ENCODE measurements around the gene MAD1L1.
"Not testable (repeated sequence)": the region's sequence is repeated elsewhere in the genome, so short reads cannot be mapped to it uniquely, and the experiment has no call there.

MAD1L1 gene

DNA sequence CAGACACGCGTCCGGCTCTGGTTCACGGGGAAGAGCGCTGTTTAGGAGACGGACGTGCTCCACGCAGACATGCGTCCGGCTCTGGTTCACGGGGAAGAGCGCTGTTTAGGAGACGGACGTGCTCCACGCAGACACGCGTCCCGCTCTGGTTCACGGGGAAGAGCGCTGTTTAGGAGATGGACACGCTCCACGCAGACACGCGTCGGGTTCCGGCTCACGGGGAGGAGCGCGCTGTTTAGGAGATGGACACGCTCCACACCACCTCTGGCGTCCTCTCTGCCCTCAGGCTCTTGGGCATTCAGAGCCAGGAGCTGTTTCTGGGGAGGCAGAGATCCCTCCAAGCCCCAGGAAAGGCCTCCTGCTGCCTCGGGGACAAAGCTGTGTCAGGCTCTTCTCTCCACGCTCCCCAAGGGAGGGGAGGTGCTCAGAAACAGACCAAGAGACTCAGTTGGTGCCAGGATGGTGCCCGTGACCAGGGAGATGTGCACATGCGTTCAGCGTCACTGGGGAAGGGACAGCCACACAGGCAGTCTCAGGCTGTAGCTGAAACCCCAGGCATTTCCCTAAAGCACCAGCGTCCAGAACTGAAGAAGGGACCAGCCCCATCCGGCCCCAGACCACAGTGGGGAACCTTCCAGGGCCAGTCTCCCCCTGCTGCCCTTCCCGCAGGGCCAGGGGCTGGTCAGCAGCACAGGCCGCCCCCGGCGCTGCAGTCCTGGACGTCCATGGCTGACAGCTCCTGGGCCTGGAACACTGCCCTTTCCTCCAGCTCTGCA lies 387.0 kb downstream of the MAD1L1 start:
- in situ Hi-C loops (cut with HindIII; ENCODE audit: low sequenced_read_pairs) = loop anchor here (5.0 kb wide), 1 partner anchor 132 kb away; no protein-coding TSS in a partner anchor

DNA sequence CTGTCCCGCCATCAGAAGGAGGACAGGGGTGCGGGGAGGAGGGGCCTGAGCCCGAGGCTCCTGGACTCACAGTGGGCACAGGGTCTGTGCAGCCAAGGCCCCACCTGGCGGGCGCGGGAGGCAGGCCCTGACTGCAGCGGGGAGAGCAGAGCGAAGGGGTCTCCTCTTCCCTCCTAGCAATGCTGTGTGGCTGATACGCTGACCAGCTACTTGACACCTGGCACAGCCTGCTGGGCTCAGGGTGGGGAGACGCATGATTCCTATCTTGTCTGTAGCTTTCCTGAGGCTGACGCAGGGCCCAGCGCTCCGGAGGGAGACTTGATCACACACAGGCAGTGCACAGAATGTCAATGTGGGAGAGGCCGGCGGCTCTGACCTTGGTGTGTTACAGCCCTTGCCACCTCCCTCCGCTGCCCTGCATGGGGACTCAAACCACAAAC lies 387.8 kb downstream of the MAD1L1 start:
- in situ Hi-C loops (cut with HindIII; ENCODE audit: low sequenced_read_pairs) = loop anchor here (5.0 kb wide), 1 partner anchor 132 kb away; no protein-coding TSS in a partner anchor

DNA sequence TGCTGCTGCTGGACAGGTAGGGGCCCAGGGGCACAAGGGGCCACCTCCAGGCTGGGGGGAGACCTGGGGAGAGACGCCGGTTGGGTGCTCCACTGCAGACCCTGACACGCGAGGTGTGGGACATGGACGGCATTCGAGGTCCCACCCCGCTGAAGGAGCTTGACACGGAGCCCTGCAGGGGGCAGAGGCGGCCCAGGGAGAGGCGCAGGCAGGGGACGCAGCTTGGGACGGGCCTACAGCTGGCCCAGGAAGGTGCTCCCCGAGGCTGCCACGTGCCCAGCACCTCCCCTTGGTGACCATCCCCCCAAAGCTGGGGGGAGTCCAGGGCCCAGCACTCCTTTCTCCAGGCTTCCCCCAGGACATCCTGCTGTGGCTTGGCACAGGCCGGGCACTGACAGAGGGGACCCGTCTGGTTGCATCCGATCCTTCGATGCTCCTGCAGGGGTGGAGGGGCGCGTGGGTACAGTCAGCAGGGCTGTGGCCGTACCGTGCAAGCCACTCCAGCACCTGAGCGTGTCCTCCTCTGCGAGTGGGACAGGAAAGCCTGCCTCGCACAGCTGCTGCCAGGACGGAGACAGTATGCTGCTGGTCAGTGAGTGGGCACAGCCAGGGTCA lies 388.3 kb downstream of the MAD1L1 start:
- in situ Hi-C loops (cut with HindIII; ENCODE audit: low sequenced_read_pairs) = no loop called here

DNA sequence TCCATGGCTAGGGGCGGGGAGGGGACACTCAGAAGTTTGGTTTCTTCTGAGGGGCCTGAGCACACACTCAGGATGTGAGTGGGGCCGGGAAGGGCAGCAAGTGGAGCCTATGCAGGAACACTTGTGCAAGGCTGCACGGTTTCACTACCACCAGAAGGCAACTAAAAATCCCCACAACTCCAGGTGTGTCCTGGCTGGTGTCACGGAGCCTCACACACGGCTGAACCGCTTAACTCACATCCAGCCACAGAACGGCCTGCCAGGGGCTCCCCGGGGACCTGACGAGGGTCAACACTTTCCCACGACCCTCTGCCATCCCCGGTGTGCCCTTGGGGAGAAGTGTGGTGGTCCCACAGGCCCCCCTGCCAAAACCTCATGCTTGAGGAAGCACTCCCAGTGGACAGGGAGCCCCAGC lies 388.8 kb downstream of the MAD1L1 start:
- in situ Hi-C loops (cut with HindIII; ENCODE audit: low sequenced_read_pairs) = no loop called here

DNA sequence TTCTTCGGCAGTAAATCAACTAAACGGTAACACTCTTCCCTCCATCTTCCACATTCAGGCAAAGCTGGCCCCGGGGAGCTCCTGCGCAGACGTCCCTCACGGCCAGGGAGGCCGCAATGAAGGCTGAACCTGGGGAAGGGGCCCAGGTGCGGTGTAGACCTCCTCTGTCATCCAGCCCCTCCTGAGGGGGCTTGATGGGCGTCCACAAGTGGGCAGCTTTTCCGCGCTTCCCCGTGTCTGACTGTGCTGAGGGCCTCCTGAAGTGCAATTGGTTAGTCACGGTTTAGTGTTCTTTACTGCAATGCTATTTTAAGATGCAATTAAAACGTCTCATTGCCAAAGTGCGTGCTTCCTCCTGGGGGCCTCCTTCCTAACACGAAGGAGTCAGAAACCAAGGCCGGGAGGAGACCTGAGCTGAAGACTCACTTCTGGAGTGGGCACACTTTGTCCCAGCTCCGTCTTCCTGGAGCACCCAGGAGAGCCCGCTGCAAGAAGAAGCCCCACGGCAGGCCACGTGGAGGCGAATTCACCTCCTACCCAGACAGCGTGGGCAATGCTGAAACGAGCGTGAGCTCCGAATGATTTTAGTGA lies 389.4 kb downstream of the MAD1L1 start:
- in situ Hi-C loops (cut with HindIII; ENCODE audit: low sequenced_read_pairs) = no loop called here

DNA sequence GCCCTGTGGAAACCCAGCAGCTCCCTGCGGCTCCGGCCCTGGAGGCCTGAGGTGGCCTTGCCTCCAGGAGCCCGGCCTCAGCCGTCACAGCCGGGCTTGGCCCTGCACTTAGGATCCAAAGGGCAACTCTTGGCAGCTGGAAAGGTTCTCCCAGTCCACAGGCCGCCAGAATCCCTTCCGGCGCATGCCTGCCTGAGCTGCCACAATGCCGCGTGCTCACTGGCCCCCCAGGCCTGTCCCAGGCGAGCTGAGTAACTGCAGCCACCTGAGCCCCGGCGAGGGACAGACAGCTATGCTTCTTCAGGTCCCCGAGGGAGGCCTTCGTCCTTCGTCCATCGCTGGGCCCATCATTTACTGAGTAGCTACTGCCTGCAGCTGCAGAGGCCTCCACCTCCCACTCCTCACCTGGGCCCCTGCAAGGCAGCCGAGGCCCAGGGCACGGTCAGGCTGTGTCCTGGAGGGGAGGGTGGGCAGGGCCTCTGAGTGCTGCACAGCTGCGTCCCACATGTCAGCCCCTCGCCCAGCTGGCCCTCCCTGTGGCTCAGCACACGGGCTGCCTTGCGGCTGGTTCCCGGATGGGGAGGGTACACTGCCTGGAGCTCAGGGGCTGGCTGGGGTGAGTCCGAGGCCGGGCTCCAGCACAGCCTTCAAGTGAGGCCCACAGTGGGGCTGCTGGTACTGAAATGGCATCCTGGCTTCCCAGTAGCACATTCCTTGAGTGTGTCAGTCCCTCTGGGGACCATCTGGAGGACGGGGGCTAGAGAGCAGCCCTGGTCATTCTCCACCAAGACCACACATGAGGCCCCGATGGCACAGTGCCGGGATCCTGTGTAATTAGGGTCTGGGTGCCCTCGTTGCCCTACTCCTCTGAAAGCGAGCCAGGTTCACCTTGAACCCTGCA lies 390.2 kb downstream of the MAD1L1 start:
- in situ Hi-C loops (cut with HindIII; ENCODE audit: low sequenced_read_pairs) = no loop called here

DNA sequence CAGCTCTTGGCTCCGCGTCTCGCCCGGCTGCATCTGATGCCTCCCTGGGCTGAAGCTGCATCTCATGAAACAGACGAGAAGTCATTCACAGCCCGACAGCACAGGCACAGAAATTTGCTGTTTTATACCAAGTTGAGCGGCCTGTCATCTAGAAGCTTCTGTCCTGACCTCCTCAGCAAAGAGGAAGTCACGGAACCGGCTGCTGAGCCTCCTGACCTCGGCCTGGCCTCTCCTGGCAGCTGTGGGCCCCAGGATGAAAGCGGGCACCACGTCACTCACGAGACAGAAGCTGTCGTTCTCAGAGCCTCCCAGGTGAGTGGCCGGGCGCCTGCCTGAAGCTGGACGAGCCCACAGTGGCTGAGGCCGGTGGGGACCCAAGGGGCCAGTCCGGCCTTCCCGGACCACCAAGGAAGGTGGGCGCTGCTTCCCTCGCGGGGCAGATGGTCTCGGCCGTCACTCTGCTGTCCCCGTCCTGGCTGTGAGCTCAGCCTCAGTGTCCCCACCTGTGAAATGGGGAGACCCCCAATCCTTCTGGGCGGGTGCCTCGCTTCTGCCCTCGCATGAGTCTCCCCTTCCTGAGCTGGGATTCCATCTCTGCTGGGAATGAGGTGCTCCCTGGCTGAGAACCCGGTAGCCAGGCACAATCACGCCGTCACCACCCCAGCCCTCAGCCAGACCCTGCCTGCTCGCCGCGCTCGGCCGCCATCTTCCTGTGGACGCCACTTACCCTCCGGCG lies 391.3 kb downstream of the MAD1L1 start:
- in situ Hi-C loops (cut with HindIII; ENCODE audit: low sequenced_read_pairs) = not testable (repeated sequence)

DNA sequence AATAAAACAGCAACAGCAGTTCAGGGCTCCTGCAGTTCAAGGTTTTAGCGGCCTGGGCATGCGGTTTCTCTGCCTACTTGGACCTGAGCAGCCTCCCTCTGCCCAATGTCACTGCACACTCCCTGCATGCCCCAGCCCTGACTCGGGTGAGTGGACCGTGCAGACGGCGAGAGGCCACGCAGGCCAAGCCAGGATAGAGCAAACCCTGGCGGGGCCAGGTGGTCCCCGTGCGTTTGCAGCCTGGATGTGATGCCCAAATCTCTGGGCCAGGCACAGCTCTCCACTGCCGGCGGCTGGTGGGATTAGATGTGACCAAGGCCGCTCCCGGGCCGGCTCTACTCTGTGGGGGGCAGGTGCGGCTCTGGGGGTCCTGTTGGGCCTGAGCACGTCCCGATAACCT lies 392.0 kb downstream of the MAD1L1 start:
- in situ Hi-C loops (cut with HindIII; ENCODE audit: low sequenced_read_pairs) = not testable (repeated sequence)

DNA sequence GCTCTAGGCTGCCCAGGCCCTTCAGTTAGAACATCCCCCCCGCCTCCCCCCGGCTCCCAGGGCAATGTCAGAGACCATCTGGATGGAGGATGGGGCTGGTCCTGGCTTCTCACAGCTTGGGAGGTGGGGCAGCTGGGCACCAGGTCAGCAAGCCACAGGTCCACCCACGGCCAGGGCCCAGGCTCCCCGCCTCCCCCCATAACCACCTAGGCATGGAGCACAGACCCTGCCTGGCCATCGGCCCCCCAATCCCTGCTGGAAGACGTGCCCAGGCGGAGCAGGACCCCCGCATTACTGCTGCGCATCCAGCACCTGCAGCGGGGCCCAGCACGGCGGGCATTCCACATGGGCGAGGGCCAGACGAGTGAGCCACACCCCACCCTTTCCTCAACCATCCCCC lies 393.0 kb downstream of the MAD1L1 start:
- in situ Hi-C loops (cut with HindIII; ENCODE audit: low sequenced_read_pairs) = no loop called here

DNA sequence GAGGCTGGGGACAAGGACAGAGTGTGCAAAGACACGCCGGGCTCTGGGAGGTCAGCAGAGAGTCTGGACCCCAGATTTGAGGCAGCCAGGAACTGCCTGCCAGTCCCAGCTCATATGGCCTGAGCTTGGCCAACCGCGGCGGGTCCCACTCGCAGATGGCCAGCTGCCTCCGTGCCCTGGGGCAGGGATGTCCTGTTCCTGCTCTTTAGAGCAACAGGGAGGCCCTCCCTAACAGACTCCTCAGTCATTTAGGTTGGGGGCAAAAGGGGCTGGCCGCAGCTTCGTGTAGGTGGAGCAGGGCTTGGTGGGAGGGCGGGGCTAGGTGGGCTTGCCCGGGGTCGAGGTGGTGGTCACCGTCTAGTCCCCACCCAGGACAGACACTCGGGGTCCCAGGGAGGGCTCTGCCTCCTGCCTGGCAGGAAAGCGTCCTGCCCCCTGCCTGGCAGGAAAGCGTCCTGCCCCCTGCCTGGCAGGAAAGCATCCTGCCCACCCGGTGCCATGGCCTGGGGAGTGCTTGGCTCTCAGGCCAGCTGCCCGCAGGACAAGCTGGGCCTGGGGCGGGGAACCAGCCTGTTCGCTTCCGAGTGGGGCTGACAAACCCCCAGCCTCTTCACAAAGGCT lies 393.7 kb downstream of the MAD1L1 start:
- in situ Hi-C loops (cut with HindIII; ENCODE audit: low sequenced_read_pairs) = not testable (repeated sequence)

DNA sequence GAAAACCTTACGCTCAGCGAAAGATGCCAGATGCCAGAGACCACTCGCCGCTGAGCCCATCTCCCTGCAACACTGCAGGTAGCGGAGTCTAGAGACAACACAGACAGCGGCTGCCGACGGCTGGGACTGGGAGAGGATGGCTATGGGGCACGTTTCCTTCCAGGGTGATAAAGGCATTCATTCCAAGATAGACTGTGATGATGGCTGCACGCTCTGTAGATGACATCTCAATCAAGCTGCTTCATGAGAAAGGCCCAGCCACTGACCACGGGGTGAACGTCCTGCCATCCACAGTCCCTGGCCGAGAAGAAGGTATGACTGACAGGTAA lies 394.2 kb downstream of the MAD1L1 start:
- in situ Hi-C loops (cut with HindIII; ENCODE audit: low sequenced_read_pairs) = not testable (repeated sequence)

DNA sequence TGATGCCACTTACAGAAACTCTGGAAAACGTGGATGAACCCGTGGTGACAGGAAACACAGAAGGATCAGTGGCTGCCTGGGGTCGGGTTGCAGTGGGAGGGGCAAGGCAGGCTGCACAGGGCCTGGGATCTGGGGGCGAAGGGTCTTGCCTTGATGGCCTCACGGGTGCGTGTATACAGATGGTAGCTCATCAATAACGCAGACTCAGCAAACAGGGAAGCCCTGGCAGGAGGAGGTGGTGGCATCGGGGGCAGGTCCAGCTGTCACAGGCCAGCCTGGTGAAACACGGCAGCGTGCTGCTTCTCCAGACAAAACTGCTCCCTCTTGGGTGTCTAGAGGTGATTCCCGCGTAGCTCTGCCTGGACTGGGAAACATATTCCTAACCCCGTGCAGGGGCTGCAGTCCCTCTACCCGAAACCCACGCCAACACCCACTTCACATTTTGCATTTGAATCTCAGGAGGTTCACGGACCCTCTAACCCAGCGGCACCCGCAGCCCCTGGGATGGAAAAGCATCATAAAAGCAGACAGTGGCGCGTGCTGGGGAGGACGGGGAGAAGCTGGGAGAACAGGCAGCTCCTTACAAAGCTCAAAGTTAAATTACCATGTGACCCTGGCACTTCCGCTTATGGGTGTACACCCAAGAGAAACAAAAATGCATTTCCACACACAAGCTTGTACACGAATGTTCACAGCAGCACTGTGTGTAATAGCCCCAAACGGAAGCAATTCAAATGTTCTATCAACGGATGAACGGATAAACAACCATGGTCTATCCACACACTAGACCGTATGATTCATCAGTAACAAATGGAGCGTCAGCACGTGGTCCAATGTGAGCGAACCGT lies 394.8 kb downstream of the MAD1L1 start:
- in situ Hi-C loops (cut with HindIII; ENCODE audit: low sequenced_read_pairs) = not testable (repeated sequence)

DNA sequence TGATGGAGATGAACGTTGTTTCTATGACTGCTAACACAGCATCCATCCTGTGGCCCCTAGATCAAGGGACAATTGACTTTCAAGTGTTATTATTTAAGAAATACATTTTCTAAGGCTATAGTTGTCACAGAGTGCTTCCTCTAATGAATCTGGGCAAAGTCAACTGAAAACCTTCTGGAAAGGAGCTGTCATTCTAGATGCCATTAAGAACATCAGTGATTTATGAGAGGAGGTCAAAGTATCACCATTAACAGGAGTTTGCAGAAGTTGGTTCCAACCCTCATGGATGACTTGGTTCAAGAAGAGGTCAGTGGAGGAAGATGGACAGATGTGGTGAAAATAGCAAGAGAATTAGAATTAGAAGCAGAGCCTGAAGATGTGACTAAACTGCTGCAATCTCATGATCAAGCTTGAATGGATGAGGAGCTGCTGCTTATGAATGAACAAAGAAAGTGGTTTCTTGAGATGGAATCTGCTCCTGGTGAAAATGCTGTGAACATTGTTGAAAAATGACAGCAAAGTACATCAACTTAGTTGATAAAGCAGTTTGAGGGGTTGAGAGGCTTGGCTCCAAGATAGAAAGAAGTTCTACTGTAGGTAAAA lies 400.7 kb downstream of the MAD1L1 start:
- in situ Hi-C loops (cut with HindIII; ENCODE audit: low sequenced_read_pairs) = not testable (repeated sequence)

DNA sequence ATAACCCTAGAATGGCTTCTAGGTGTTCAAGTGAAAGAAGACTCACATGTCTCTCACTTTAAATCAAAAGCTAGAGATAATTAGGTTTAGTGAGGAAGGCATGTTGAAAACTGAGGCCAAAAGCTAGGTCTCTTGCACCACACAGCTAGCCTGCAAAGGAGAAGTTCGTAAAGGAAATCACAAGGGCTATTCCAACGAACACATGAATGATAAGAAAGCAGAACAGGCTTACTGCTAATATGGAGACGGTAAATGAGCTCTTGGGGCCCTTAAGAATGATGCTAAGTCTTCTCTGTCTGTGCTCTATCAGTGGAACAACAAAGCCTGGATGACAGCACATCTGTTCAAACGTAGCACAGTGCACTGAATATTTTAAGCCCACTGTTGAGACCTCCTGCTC lies 401.3 kb downstream of the MAD1L1 start:
- in situ Hi-C loops (cut with HindIII; ENCODE audit: low sequenced_read_pairs) = not testable (repeated sequence)

DNA sequence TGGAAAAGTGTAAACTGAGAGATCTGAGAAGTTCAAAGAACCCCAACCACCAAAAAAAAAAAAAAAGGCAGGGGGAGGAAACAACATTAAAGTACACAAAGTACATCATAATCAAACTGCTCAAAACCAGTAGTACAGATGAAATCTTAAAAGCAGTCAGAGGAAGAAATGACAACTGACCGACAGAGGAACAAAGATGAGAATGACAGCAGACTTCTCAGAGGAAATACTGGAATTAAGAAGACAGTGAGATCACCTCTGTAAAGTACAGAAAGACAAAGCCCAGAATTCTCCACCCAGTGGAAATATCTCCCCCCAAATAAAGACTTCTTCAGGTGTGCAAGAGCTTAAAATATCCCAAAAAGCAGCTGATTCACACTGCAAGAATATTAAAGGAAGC lies 403.1 kb downstream of the MAD1L1 start:
- in situ Hi-C loops (cut with HindIII; ENCODE audit: low sequenced_read_pairs) = not testable (repeated sequence)

DNA sequence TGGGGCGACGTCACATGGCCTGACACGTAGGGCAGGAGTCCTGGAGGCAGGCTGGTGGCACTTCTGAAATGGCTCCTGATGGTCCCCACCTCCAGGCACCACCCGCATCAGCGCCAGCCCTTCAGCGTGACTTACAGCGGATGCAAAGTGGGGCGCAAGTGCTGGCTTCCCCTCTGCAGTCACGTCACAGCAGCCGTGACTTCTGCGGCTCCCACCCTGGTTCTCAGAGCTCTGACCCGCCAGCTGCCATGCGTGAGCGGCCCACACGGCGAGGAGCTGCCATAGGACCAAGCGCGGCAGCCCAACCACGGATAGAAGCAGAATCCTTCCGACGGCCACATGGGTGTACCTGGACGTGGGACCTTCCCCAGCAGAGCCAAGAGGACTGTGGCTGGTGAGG lies 403.6 kb downstream of the MAD1L1 start:
- in situ Hi-C loops (cut with HindIII; ENCODE audit: low sequenced_read_pairs) = no loop called here

DNA sequence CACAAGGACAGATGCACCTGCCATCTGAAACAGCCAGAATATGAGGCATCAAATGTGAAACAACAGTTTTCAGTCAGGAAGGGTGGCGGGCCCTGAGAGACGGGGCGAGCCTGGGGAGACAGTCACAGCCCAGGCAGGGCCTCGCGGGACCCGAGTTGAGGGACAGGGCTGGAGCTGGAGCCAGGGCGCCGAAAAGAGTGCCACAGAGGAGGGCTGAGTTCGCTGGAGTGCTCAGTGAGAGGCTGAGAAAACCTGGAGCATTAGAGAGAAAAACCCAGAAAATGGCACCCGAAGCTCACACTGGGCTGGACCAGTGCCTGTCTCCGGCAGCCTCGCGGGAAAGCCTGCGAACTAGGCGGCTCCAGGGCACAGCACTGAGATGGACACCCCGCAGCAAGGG lies 404.6 kb downstream of the MAD1L1 start:
- in situ Hi-C loops (cut with HindIII; ENCODE audit: low sequenced_read_pairs) = not testable (repeated sequence)

DNA sequence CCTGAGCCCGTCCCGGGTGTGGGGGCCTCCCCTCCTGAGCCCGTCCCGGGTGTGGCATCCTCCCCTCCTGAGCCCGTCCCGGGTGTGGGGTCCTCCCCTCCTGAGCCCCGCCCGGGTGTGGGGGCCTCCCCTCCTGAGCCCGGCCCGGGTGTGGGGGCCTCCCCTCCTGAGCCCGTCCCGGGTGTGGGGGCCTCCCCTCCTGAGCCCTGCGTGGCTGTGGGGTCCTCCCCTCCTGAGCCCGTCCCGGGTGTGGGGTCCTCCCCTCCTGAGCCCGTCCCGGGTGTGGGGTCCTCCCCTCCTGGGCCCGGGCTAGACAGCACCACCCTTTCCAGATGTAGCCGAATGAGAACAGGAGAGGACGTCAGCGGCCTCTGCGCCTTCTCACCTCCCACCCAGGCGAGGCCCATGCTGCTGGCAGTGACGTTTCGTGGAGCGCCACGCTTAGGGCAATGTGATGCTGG lies 405.2 kb downstream of the MAD1L1 start:
- in situ Hi-C loops (cut with HindIII; ENCODE audit: low sequenced_read_pairs) = not testable (repeated sequence)

DNA sequence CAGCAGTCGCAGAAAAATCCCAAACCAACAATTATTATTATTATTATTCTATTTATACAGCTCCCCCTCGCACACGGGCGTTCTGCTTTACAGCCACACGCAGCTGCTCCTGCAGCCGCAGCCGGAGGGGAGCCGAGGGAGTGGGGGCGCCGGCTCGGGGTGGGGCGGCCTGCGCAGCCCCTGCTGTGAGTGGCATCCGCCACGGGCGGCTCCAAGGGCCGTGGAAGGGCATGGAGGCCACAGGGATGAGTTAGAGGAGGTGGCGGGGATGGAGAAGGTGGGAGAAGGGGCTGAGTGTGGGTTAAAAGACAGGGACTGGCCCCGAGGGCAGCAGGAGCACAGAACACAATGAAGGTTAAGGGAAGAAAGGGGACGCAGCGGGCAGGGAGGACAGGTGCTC lies 405.8 kb downstream of the MAD1L1 start:
- in situ Hi-C loops (cut with HindIII; ENCODE audit: low sequenced_read_pairs) = not testable (repeated sequence)
